ENCODE results near the gene CCDC15. TPM values are rescaled to one million over a fixed set of nuclear protein-coding genes. Genes with fewer than 3 reads are reported as not detected.

Gene CCDC15
- total and polyA plus RNA-seq, 2 experiments from 2014 or later, result 1.1 to 2.3 TPM

GRCh38 chr11:125079878-125080530 is 126.0 kb downstream of the CCDC15 start:
- Histone ChIP-seq H3K36me3 (replicated peaks; ENCODE audit: insufficient read depth, low read depth) (no peaks in the 10 kb centered on the region), H3K4me3 (no peak overlapping the region), H3K4me2 (no peak overlapping the region), H3K27me3 (no peaks in the 10 kb centered on the region), H3K9me2 (replicated peaks; ENCODE audit: insufficient read depth) (no peaks in the 10 kb centered on the region), H3K4me1 (ENCODE audit: insufficient read depth) (no peaks in the 10 kb centered on the region), H3K79me2 (no peaks in the 10 kb centered on the region), H3K27ac (no peak overlapping the region), H4K20me1 (ENCODE audit: insufficient read depth, poor library complexity, severe bottlenecking) (no peaks in the 10 kb centered on the region), H3K9me3 (ENCODE audit: low read depth) (no peaks in the 10 kb centered on the region), H2AFZ (no peak overlapping the region)
- no peak for TF ChIP-seq EZH2phosphoT487 (IDR thresholded peaks at IDR 0.05; ENCODE audit: low read depth, severe bottlenecking, unreplicated experiment)
- TF ChIP-seq, protein P1, sequence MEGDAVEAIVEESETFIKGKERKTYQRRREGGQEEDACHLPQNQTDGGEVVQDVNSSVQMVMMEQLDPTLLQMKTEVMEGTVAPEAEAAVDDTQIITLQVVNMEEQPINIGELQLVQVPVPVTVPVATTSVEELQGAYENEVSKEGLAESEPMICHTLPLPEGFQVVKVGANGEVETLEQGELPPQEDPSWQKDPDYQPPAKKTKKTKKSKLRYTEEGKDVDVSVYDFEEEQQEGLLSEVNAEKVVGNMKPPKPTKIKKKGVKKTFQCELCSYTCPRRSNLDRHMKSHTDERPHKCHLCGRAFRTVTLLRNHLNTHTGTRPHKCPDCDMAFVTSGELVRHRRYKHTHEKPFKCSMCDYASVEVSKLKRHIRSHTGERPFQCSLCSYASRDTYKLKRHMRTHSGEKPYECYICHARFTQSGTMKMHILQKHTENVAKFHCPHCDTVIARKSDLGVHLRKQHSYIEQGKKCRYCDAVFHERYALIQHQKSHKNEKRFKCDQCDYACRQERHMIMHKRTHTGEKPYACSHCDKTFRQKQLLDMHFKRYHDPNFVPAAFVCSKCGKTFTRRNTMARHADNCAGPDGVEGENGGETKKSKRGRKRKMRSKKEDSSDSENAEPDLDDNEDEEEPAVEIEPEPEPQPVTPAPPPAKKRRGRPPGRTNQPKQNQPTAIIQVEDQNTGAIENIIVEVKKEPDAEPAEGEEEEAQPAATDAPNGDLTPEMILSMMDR (IDR thresholded peaks at IDR 0.05; ENCODE audit: poor library complexity), result no peak
- TF ChIP-seq EZH2 (IDR thresholded peaks at IDR 0.05; ENCODE audit: borderline replicate concordance), result no peak
- no peak for DNase-seq (ENCODE audit: low spot score)
- 91% methylated on average over 12 of the region's 12 CpGs for whole genome bisulfite sequencing (ENCODE audit: low lambda C conversion rate, missing lambda C conversion rate)

GRCh38 chr11:125080531-125080911 is 126.5 kb downstream of the CCDC15 start:
- H3K79me2 ChIP-seq, result no peaks in the 10 kb centered on the region
- no peak overlapping the region for H2AFZ ChIP-seq
- H3K9me2 ChIP-seq (replicated peaks; ENCODE audit: insufficient read depth), result no peaks in the 10 kb centered on the region
- no peak for DNase-seq (ENCODE audit: low spot score)
- no peaks in the 10 kb centered on the region for H3K4me1 ChIP-seq (ENCODE audit: insufficient read depth)
- no peaks in the 10 kb centered on the region for H3K27me3 ChIP-seq
- no peak overlapping the region for H3K27ac ChIP-seq
- no peak overlapping the region for H3K4me3 ChIP-seq
- WGBS (ENCODE audit: low lambda C conversion rate, missing lambda C conversion rate), result 92% methylated on average over 12 of the region's 12 CpGs
- no peak overlapping the region for H3K4me2 ChIP-seq
- H4K20me1 ChIP-seq (ENCODE audit: insufficient read depth, poor library complexity, severe bottlenecking), result no peaks in the 10 kb centered on the region
- TF ChIP-seq, protein P1 (IDR thresholded peaks at IDR 0.05; ENCODE audit: poor library complexity), result no peak
- no peaks in the 10 kb centered on the region for H3K36me3 ChIP-seq (replicated peaks; ENCODE audit: insufficient read depth, low read depth)
- H3K9me3 ChIP-seq (ENCODE audit: low read depth), result no peaks in the 10 kb centered on the region

DNA sequence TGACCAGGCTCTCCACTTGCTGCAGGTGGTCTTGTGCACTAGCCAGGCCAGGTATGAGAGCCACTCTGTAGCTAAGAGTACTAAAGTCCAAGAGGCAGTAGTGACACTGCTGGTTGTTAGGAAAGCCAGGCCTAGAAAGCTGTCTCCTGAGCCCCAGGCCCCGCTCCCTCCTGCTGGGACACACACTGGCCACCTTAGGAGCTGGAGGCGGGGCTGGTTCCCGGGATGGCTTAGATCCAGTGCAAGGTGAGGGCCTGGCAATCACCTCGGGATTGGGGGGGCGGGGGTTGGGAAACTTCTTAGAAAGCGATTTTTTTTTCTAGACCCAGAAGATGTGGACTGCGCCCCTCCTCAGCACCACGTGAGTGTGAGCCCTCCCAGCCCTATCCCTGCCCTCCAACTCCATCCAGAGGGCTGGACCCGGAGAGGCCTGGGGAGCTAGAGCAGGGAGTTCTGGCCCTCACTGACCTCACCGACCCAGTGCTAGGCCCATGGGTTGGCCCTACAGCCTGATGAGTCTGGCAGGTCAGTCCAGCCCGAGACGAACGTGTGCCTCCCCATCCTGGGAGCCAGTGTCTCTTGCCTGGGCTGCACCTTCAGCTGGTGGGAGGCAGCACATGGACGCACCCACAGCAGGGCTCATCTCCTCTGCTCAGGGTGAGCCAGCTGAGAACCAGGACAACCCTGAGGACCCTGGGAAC is 127.2 kb downstream of the CCDC15 start:
- Histone ChIP-seq H3K4me3 (no peak overlapping the region), H3K27ac (no peak overlapping the region), H4K20me1 (ENCODE audit: insufficient read depth, poor library complexity, severe bottlenecking) (no peaks in the 10 kb centered on the region), H3K79me2 (no peaks in the 10 kb centered on the region), H3K9me3 (ENCODE audit: low read depth) (no peaks in the 10 kb centered on the region), H3K4me1 (ENCODE audit: insufficient read depth) (no peaks in the 10 kb centered on the region), H2AFZ (no peak overlapping the region), H3K9me2 (replicated peaks; ENCODE audit: insufficient read depth) (no peaks in the 10 kb centered on the region), H3K4me2 (no peak overlapping the region), H3K36me3 (replicated peaks; ENCODE audit: insufficient read depth, low read depth) (no peaks in the 10 kb centered on the region), H3K27me3 (no peaks in the 10 kb centered on the region)
- DNase-seq (ENCODE audit: low spot score), result no peak
- TF ChIP-seq EZH2phosphoT487 (IDR thresholded peaks at IDR 0.05; ENCODE audit: low read depth, severe bottlenecking, unreplicated experiment), result no peak
- TF ChIP-seq, protein P1 (IDR thresholded peaks at IDR 0.05; ENCODE audit: poor library complexity), result no peak
- 83% methylated on average over 11 of the region's 14 CpGs for WGBS (ENCODE audit: low lambda C conversion rate, missing lambda C conversion rate)
